Activated CD8-positive, alpha-beta memory T cell treated with anti-CD3 and anti-CD28 coated beads for 36 hours (primary cell): Measurements from ENCODE around the gene YAP1. TPM values are rescaled to one million over a fixed set of nuclear protein-coding genes. Genes with fewer than 3 reads are reported as not detected.

ENCODE experiments used
- CTCF ChIA-PET: fragments of 350-600 bp; sonication (Branson Sonifier 250); formaldehyde crosslinking; loops from one replicate; lab custom pipeline; 2021; ENCODE audit warnings: antibody characterized with exemption; lab: Charles Lee
- POLR2A ChIA-PET: fragments of 350-600 bp; sonication (Branson Sonifier 250); formaldehyde crosslinking; loops from one replicate; lab custom pipeline; 2021; ENCODE audit warnings: antibody characterized with exemption; lab: Charles Lee
- total RNA-seq, 2 experiments: library from RNA; stranded (reverse); gene quantifications; one replicate each; pipeline ENCODE4 v1.2.3, GENCODE V29; 2021

YAP1 gene
- total RNA-seq, 2 experiments from 2014 or later, result 0.04 to 0.11 TPM

GRCh38 chr11:102115557-102115956, 5.3 kb downstream of the YAP1 start:
- POLR2A ChIA-PET, result interaction anchor here (1.0 kb wide), 1 partner anchor 133 kb away, joined by 3 read pairs; no protein-coding TSS in a partner anchor
- CTCF ChIA-PET, result no interaction called here

DNA sequence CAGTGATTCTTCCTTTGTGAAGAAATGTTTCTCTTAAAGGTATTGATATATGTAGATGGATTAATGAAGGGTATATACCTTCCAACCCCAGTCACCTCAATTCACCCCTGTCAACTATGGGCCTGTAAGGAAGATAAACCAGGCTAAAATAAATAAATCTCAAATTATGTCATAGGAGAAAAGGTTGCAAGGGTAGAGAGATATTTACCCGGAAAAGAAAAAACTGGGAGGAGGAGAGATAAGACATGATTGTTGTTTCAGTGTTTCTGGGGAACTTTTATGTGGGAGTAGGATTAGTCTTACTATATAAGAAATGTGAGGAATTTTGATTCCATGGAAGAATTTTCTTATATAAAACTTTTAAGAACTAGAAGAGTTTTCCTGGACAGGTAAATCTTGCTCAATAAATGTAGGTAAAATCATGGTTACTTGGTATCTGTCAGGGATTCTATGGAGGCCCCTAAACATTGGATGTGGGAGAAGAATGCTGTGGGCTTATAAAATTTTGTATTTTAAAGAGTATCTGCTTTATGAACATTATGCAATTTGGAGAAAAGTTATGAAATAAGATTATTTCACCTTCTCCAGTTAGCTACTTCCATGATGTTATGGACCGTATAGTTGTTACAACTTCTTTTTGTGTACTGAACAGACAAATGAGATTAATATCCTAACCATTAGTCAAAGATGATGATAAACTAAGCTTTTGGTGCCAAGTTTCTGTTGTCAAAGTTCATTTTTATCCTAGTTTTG, 6.4 kb downstream of the YAP1 start:
- ChIA-PET CTCF (no interaction called here), POLR2A (no interaction called here)

GRCh38 chr11:102117472-102118113, 7.3 kb downstream of the YAP1 start:
- ChIA-PET POLR2A (no interaction called here), CTCF (no interaction called here)

GRCh38 chr11:102118937-102119336, 8.7 kb downstream of the YAP1 start:
- CTCF ChIA-PET, result no interaction called here
- POLR2A ChIA-PET, result no interaction called here

DNA sequence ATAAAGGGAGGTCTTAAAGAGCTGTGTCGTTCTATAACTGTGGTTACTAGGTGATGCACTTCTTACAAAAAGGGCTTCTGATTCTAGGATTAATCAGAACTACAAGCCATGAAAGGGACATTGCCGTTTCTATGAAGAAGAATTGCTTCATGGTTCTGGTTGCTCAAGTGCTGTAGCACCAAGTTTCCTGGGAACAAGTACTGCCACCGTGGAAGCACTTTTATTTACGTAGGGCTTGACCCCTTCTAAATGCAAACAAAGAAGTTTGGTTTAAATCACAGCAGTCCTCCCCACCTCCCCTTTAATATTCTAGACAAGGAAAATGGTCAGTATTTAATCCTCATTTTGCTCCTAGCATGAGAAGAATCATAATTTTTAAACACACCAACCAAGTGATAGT, 9.8 kb downstream of the YAP1 start:
- CTCF ChIA-PET, result no interaction called here
- POLR2A ChIA-PET, result no interaction called here

GRCh38 chr11:102120437-102120973, 10.3 kb downstream of the YAP1 start:
- POLR2A ChIA-PET, result no interaction called here
- CTCF ChIA-PET, result no interaction called here

GRCh38 chr11:102121329-102121728, 11.1 kb downstream of the YAP1 start:
- CTCF ChIA-PET, result no interaction called here

GRCh38 chr11:102134597-102134996, 24.4 kb downstream of the YAP1 start:
- ChIA-PET POLR2A (no interaction called here), CTCF (no interaction called here)

More at GRCh38 chr11:102121329-102121728, 11.1 kb downstream of the YAP1 start:
- POLR2A ChIA-PET, result no interaction called here

- POLR2A ChIA-PET, result no interaction called here
- CTCF ChIA-PET, result no interaction called here
Observed at GRCh38 chr11:102135256-102135655, 25.0 kb downstream of the YAP1 start.

DNA sequence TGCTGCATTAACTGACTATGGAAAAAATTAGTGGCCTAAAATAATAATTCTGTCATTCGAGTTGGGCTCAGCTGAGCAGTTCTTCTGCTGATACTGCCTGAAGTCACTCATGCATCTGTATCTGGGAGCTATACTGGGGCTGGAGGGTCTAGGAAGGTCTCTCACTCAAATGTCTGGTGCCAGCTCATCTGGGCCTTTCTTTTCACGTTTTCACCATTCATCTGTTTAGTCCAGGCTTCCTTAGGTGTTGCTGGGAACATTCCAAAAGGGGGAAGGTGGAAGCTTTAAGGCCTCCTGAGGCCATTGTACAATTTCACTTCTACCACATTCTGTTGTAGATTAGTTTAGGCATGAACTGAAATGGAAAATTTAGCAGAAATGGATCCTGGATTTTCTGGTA, 28.0 kb downstream of the YAP1 start:
- CTCF ChIA-PET, result no interaction called here
- POLR2A ChIA-PET, result no interaction called here

- ChIA-PET CTCF (no interaction called here), POLR2A (no interaction called here)
Observed at GRCh38 chr11:102138670-102139069, 28.4 kb downstream of the YAP1 start.

DNA sequence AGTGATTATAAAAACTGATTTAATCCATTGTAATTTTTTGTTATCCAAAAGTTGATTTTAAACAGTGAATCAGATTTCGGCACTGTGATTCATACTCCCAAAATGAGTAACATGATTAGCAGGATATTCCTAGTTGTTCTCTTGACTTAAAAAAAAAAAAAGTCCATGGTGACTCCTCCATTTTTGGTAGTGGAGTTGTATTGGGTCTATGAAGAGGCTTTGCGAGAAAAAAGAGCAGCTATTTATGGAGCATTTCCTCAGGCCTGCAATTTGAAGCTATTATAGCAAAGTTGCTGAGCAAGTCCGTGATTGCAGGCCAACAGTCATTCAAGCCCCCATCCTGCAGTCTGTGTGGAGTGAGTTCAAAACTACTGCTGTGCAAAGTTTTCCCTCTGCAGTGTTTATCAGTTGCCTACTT, 28.8 kb downstream of the YAP1 start:
- CTCF ChIA-PET, result no interaction called here
- POLR2A ChIA-PET, result no interaction called here

GRCh38 chr11:102142333-102142732, 32.1 kb downstream of the YAP1 start:
- POLR2A ChIA-PET, result no interaction called here
- CTCF ChIA-PET, result no interaction called here

DNA sequence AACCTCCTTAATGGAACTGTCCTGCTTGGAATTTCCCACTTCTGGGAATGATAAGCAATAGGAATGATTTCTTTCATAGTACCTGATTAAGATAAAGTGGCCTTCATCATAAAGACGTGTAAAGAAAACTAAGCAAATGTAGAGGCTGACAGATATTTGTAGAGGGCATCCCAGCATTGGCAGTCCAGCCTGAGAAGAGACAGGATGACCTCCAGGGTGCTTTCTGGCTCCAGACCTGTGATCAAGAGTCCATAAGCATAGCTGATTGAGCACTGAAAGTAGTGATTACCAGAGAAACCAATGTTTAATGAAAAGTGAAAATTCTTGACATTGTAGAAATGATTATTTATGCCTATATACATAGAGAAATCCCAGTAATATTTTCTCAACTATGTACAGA, 33.6 kb downstream of the YAP1 start:
- ChIA-PET CTCF (no interaction called here), POLR2A (no interaction called here)

DNA sequence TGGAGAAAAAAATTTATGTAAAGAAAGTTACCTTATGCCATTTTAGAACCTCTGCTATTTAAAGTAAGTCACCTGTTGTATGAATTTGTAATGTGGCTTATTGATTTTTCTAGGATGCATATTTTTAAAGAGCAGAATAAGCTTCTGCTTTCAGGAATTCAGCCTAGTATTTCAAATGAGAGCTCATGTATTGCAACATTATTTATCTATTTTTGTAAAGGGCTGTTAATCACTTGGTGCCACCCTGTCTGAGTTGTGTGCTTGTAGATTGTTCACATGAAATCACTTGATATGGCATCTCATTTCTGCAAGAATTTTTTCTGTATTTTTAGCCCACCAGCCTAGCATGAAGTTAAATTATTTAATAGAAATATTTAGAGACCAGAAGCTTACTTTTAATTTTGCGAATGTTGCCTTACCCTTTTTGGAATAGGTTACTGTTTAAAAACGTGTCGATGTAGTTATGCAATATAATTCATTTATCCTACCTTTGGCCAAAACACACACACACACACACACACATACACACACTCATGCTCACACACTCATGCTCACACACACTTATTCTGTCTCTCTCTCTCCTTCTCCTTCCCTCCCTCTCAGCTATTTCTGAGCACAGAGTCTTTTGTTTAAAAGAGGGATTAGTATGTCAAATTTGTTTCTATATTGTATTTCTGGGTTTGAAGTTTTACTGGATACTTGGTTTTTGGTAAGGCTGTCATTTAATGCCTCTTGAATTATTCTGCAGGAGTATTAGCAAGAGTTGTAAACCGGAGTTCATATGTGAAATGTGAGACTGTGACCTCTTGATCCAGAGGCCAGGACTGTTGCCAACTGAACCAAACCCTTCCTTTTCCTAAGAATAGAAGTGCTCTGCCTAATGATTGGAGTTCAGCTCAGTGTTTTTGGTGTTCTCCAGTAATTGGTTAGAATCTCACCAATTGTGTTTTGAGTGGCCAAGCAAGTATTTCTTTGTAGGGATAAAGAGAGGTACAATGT, 34.4 kb downstream of the YAP1 start:
- ChIA-PET POLR2A (no interaction called here), CTCF (no interaction called here)

- ChIA-PET POLR2A (no interaction called here), CTCF (no interaction called here)
Observed at GRCh38 chr11:102147015-102147414, 36.8 kb downstream of the YAP1 start.

DNA sequence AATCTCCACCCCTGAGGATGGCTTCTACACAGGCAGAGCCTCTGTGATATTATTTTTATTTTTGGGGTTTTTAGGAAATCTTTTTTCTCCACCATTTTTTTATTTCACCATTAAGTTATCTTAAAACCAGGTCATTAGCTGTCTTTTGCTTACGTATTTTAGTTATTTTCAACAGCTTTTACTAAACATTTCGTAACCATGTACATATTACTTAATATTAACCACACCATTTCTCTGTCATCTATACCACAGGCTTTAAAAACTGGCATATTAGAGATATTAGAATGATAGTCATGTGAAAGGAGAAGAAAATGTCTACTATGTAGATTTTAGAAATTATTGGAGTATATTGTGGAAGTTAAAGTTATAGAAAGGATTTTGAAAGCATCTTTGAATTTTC, 37.4 kb downstream of the YAP1 start:
- CTCF ChIA-PET, result no interaction called here
- POLR2A ChIA-PET, result no interaction called here

- CTCF ChIA-PET, result no interaction called here
- POLR2A ChIA-PET, result no interaction called here
Observed at GRCh38 chr11:102148059-102148458, 37.8 kb downstream of the YAP1 start.

GRCh38 chr11:102151784-102152525, 41.7 kb downstream of the YAP1 start:
- ChIA-PET CTCF (no interaction called here), POLR2A (no interaction called here)
